Heart left ventricle (tissue), 16 donors: ENCODE results near the gene SPON2. TPM values are rescaled to one million over a fixed set of nuclear protein-coding genes. Genes with fewer than 3 reads are reported as not detected.

Experiments used
- ATAC-seq, 4 donors: fragments of 200-7000 bp; cut with Tn5 transposase; one replicate each; pipeline ENCODE4 v1.9.1; 2020 to 2022; ENCODE audit warnings: moderate library complexity in 4 of 4, mild to moderate bottlenecking in 3 of 4, moderate number of reproducible peaks in 1 of 4
- DNase-seq, 5 donors: peaks; one replicate each; pipeline ENCODE4 v3.0.0-alpha.2; 2020
- H3K27ac ChIP-seq, 12 donors: fragments of 200-600 bp; sonication (generic) in 4 of 12; one replicate each; pipeline versions ENCODE4 v1.5.0 to v1.8.0; 2016 to 2022; ENCODE audit warnings: mild to moderate bottlenecking in 2 of 12
- H3K27me3 ChIP-seq, 9 donors: fragments of 200-600 bp; sonication (generic) in 2 of 9; one replicate each; pipeline versions ENCODE4 v1.5.1 to v1.8.0; 2016 to 2022; ENCODE audit warnings: mild to moderate bottlenecking in 3 of 9
- H3K36me3 ChIP-seq, 9 donors: fragments of 200-600 bp; sonication (generic) in 2 of 9; one replicate each; pipeline versions ENCODE4 v1.5.0 to v1.8.0; 2018 to 2022; ENCODE audit warnings: mild to moderate bottlenecking in 2 of 9
- H3K4me1 ChIP-seq, 12 donors: fragments of 200-600 bp; sonication (generic) in 4 of 12; one replicate each; pipeline versions ENCODE4 v1.5.0 to v1.8.0; 2016 to 2022; ENCODE audit warnings: mild to moderate bottlenecking in 3 of 12
- H3K4me3 ChIP-seq, 12 donors: fragments of 200-600 bp; sonication (generic) in 4 of 12; one replicate each; pipeline versions ENCODE4 v1.5.0 to v1.8.0; 2017 to 2022; ENCODE audit warnings: mild to moderate bottlenecking in 9 of 12, moderate library complexity in 4 of 12
- H3K9me3 ChIP-seq, 12 donors: fragments of 200-600 bp; sonication (generic) in 4 of 12; one replicate each; pipeline versions ENCODE4 v1.5.0 to v1.8.0; 2016 to 2022; ENCODE audit warnings: mild to moderate bottlenecking in 1 of 12
- POLR2A ChIP-seq, 2 donors: fragments of 450-650 bp; IDR thresholded peaks; one replicate each; pipeline ENCODE4 v1.6.1; 2017; ENCODE audit warnings: antibody characterized with exemption in 2 of 2, mild to moderate bottlenecking in 2 of 2, moderate library complexity in 2 of 2
- WGBS, 4 donors: extraction: QIAGEN DNeasy Blood & Tissue Kit in 2 of 4; methylation state at CpG; one replicate each; pipeline versions ENCODE4 v1.1.5 to v1.1.7; 2013 to 2018; 5-methylcytosine and 5-hydroxymethylcytosine counted together
- intact Hi-C, 10 donors: fragments of 100-400 bp; cut with DNase I; formaldehyde crosslinking; loops; one replicate each; pipeline versions ENCODE4 v1.11.1 to v1.14.2; 2022
- polyA plus RNA-seq, 2 donors: library from polyadenylated mRNA; stranded (reverse); fragments of 200-250 nt; gene quantifications; one replicate each; pipeline ENCODE4 v1.2.3, GENCODE V29; 2013
- total RNA-seq, 9 donors: library from RNA; depleted of rRNA in 2 of 9; stranded (reverse); fragments of >200 nt in 2 of 9; fragmentation: NEBNext Ultra II Directional in 3 of 9; extraction: Animal tissue kit (Norgen Biotek cat#: 25700) in 3 of 9; gene quantifications; one replicate each; pipeline versions ENCODE4 v1.1.0 to v1.2.4, GENCODE V29; 2016 to 2023
- TF ChIP-seq, protein P1 (sequence below), 12 donors: fragments of 200-600 bp; sonication (generic) in 4 of 12; IDR thresholded peaks; one replicate each; pipeline versions ENCODE4 v1.5.0 to v1.8.0; 2018 to 2022; ENCODE audit warnings: antibody characterized with exemption in 12 of 12, mild to moderate bottlenecking in 5 of 12
- donor health status: ischemic (EF 13 %, LVEDD 7.1; RV severe dilation, severe dysfunction).
- donor health status: healthy with polysubstance abuse.
- donor health status: DM: no; HTN: yes; CAD: no.
- donor health status: DM: no; HTN: no; CAD: no.
- donor health status: ischemic (EF 25% LVEDD 6.9; RV normal size, moderate dysfunction).
- donor health status: ischemic (EF 25% LVEDD 5.7; RV mildly dilated, moderate dysfunction).
- donor health status: healthy.
- donor health status: DM: yes; HTN: yes; CAD: no.
- donor health status: ischemic (EF 35%, LVEDD 5.7; RV mildly dilated, moderate dysfunction).
- donor health status: nonischemic (EF 11% LVEDD 7.7; RV severe dilation, severe dysfunction).
- donor health status: DM: yes; HTN: yes; CAD: no.
- donor health status: PGD.
- donor health status: ischemic (EF 29% LVEDD 5.4; RV normal size, mild dysfunction).
- donor health status: nonischemic (EF 23%, LVEDD 6.1; RV moderate dilation, normal function).

SPON2 gene
- total and polyA plus RNA-seq, 11 donors, result 7.8 to 36.3 (median 13.7) TPM

DNA sequence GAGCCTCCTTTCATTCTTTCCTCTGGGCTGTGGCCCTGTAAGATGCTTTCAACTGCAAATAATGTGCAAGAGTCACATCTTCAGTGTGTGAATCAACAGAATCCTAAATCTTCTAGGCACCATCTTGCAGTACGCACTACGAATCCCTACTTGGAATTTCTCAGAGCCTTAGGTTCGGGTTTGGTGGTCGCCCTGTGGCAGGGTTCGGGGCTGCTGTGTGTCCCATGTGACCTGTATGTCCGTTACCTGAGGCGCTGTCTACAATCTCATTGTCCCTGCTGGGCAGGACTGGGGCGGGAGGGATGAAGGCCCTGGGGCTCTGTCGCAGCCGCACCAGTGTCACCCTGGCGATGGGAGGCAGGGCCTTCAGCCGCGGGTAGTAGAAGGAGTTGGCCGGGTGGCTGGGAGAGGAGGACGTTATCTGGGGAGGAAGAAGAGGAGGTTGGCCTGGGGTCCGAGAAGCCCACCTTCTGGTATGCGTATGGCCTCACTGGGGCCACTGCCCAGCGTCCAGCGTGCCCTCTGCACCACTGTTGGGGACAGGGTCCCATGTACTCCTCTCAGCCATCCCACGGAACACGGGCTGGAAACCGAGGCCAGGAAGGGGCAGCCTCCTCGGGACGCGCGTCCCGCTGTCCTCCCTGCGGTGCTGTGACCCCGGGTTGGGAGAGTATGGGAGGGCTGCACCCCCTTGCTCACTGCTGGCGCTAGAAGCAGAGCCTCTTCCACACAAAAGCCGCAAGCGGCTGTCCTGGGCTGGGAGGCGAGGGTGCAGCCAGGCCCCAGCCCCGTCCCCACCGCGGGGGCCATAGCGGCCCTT is 2.0 kb downstream of the SPON2 start:
- TF ChIP-seq POLR2A (IDR thresholded peaks at IDR 0.05), result no peak
- TF ChIP-seq, protein P1, sequence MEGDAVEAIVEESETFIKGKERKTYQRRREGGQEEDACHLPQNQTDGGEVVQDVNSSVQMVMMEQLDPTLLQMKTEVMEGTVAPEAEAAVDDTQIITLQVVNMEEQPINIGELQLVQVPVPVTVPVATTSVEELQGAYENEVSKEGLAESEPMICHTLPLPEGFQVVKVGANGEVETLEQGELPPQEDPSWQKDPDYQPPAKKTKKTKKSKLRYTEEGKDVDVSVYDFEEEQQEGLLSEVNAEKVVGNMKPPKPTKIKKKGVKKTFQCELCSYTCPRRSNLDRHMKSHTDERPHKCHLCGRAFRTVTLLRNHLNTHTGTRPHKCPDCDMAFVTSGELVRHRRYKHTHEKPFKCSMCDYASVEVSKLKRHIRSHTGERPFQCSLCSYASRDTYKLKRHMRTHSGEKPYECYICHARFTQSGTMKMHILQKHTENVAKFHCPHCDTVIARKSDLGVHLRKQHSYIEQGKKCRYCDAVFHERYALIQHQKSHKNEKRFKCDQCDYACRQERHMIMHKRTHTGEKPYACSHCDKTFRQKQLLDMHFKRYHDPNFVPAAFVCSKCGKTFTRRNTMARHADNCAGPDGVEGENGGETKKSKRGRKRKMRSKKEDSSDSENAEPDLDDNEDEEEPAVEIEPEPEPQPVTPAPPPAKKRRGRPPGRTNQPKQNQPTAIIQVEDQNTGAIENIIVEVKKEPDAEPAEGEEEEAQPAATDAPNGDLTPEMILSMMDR (IDR thresholded peaks at IDR 0.05), result no peak
- DNase-seq, result peak in 1 of 5 donors; percentile 59
- no peak for ATAC-seq
- Histone ChIP-seq H3K4me1 (peaks cover 0 to 57% (median 32%) of the 10 kb centered on the region in 12 donors), H3K9me3 (no peaks in the 10 kb centered on the region), H3K27ac (no peak overlapping the region), H3K27me3 (peaks cover 8 to 43% (median 21%) of the 10 kb centered on the region in 9 donors), H3K4me3 (peak overlapping the region in 9 of 12 donors; percentile 31 to 74 (median 55)), H3K36me3 (peaks cover 0 to 10% (median 0%) of the 10 kb centered on the region in 9 donors)
- WGBS, 4 donors, result 69 to 86% (median 73%) methylated on average over 19 to 37 of the region's 37 CpGs
- intact Hi-C loops, result loop anchor here in 4 of 10 donors (5.0 kb wide), 2 partner anchors 37 to 42 kb away; no protein-coding TSS in a partner anchor

DNA sequence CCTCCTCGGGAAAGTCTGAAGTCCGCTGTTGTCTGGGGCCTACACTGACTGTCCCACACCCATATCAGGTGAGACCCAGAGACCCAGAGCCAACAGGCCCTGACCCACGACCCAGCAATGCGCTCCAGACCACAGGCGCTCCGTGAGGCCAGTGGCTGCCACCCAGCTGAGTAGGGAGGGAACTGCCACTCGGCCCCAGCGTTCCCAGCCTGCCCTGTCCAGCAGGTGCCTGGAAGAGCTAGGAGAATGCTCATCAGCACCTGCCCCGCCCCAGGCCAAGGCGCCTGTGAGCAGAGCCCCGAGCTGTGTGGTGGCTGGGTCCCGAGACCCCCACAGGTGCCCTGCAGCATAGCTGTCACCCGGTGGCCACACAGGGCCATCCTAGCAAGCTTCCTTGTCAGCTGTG is 2.7 kb downstream of the SPON2 start:
- Histone ChIP-seq H3K4me1 (peaks cover 0 to 57% (median 32%) of the 10 kb centered on the region in 12 donors), H3K36me3 (peaks cover 0 to 10% (median 0%) of the 10 kb centered on the region in 9 donors), H3K27ac (no peak overlapping the region), H3K4me3 (no peak overlapping the region), H3K27me3 (peaks cover 8 to 43% (median 21%) of the 10 kb centered on the region in 9 donors), H3K9me3 (no peaks in the 10 kb centered on the region)
- WGBS, 4 donors, result 85 to 95% (median 90%) methylated on average over 5 to 13 of the region's 13 CpGs
- DNase-seq, result no peak
- no peak for TF ChIP-seq POLR2A (IDR thresholded peaks at IDR 0.05)
- TF ChIP-seq, protein P1 (IDR thresholded peaks at IDR 0.05), result no peak
- intact Hi-C loops, result loop anchor here in 9 of 10 donors (5.0 to 10.0 kb wide), 9 partner anchors 38 to 175 kb away; partner anchors contain the start of genes CTBP1 (in 6 of the 9) and UVSSA (in 2 of the 9)
- ATAC-seq, result no peak

DNA sequence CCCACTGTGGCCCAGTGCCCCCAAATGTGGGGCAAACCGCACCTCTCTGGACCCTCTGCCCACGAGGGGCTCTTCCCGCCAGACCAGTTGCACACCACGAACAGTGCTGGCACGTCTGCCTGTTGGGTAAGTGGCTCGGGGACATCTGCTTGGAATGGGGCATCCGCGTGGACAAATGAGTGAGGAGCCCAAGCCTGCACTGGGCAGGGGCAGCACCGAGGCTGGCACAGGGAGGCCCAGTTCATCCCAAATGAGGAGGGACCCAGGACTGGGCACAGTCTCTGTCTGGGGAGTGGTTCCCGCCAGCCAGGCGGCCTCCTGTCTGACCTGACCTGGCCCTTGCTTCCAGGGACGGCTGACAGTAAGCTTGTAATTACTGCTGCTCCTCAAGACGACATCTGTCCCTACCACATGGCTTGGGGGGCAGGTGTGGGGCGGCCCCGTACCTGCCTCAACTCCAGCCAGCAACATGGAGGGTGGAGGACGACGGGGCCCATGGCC is 3.2 kb downstream of the SPON2 start:
- no peak for TF ChIP-seq POLR2A (IDR thresholded peaks at IDR 0.05)
- TF ChIP-seq, protein P1 (IDR thresholded peaks at IDR 0.05), result no peak
- Histone ChIP-seq H3K36me3 (peaks cover 0 to 10% (median 0%) of the 10 kb centered on the region in 9 donors), H3K4me1 (peaks cover 0 to 57% (median 32%) of the 10 kb centered on the region in 12 donors), H3K27me3 (peaks cover 8 to 43% (median 21%) of the 10 kb centered on the region in 9 donors), H3K27ac (no peak overlapping the region), H3K4me3 (no peak overlapping the region), H3K9me3 (no peaks in the 10 kb centered on the region)
- intact Hi-C loops, result loop anchor here in 9 of 10 donors (5.0 to 10.0 kb wide), 8 partner anchors 43 to 176 kb away; partner anchors contain the start of genes CTBP1 (in 6 of the 9) and UVSSA (in 2 of the 9)
- WGBS, 4 donors, result 84 to 93% (median 89%) methylated on average over 12 to 17 of the region's 17 CpGs
- ATAC-seq (no peak), DNase-seq (no peak)
